ENCODE results near the gene CCBE1.

The CCBE1 gene

GRCh38 chr18:59717291-59717690 is 20.1 kb upstream of the CCBE1 start:
- no peak for TF ChIP-seq REST (IDR thresholded peaks at IDR 0.05; ENCODE audit: insufficient read depth in 1 of 2, low read depth in 2 of 2, low read length in 2 of 2)
- TF ChIP-seq POLR2AphosphoS5 (IDR thresholded peaks at IDR 0.05; ENCODE audit: low read depth, low read length) = no peak
- TF ChIP-seq TAF1 (IDR thresholded peaks at IDR 0.05; ENCODE audit: borderline replicate concordance, insufficient read depth, low read length) = no peak
- no peak for TF ChIP-seq FOXP2 (optimal IDR thresholded peaks at IDR 0.05; ENCODE audit: borderline replicate concordance, extremely low read depth, extremely low read length, insufficient read depth)
- TF ChIP-seq SIN3A (IDR thresholded peaks at IDR 0.05; ENCODE audit: borderline replicate concordance, insufficient read depth, low read length) = no peak

GRCh38 chr18:59715966-59716369 is 18.7 kb upstream of the CCBE1 start:
- TF ChIP-seq POLR2AphosphoS5 (IDR thresholded peaks at IDR 0.05; ENCODE audit: low read depth, low read length) (no peak), SIN3A (IDR thresholded peaks at IDR 0.05; ENCODE audit: borderline replicate concordance, insufficient read depth, low read length) (no peak), TAF1 (IDR thresholded peaks at IDR 0.05; ENCODE audit: borderline replicate concordance, insufficient read depth, low read length) (no peak), FOXP2 (optimal IDR thresholded peaks at IDR 0.05; ENCODE audit: borderline replicate concordance, extremely low read depth, extremely low read length, insufficient read depth) (no peak), REST (IDR thresholded peaks at IDR 0.05; ENCODE audit: insufficient read depth in 1 of 2, low read depth in 2 of 2, low read length in 2 of 2) (no peak)

- no peak for TF ChIP-seq TAF1 (IDR thresholded peaks at IDR 0.05; ENCODE audit: borderline replicate concordance, insufficient read depth, low read length)
- no peak for TF ChIP-seq POLR2AphosphoS5 (IDR thresholded peaks at IDR 0.05; ENCODE audit: low read depth, low read length)
- TF ChIP-seq FOXP2 (optimal IDR thresholded peaks at IDR 0.05; ENCODE audit: borderline replicate concordance, extremely low read depth, extremely low read length, insufficient read depth) = no peak
- no peak for TF ChIP-seq REST (IDR thresholded peaks at IDR 0.05; ENCODE audit: insufficient read depth in 1 of 2, low read depth in 2 of 2, low read length in 2 of 2)
- TF ChIP-seq SIN3A (IDR thresholded peaks at IDR 0.05; ENCODE audit: borderline replicate concordance, insufficient read depth, low read length) = no peak
Observed at GRCh38 chr18:59715445-59715844, 18.2 kb upstream of the CCBE1 start.

- no peak for TF ChIP-seq SIN3A (IDR thresholded peaks at IDR 0.05; ENCODE audit: borderline replicate concordance, insufficient read depth, low read length)
- no peak for TF ChIP-seq FOXP2 (optimal IDR thresholded peaks at IDR 0.05; ENCODE audit: borderline replicate concordance, extremely low read depth, extremely low read length, insufficient read depth)
- TF ChIP-seq REST (IDR thresholded peaks at IDR 0.05; ENCODE audit: insufficient read depth in 1 of 2, low read depth in 2 of 2, low read length in 2 of 2) = no peak
- no peak for TF ChIP-seq POLR2AphosphoS5 (IDR thresholded peaks at IDR 0.05; ENCODE audit: low read depth, low read length)
- TF ChIP-seq TAF1 (IDR thresholded peaks at IDR 0.05; ENCODE audit: borderline replicate concordance, insufficient read depth, low read length) = no peak
Observed at GRCh38 chr18:59712311-59712710, 15.1 kb upstream of the CCBE1 start.

- TF ChIP-seq SIN3A (IDR thresholded peaks at IDR 0.05; ENCODE audit: borderline replicate concordance, insufficient read depth, low read length) (no peak), FOXP2 (optimal IDR thresholded peaks at IDR 0.05; ENCODE audit: borderline replicate concordance, extremely low read depth, extremely low read length, insufficient read depth) (no peak), REST (IDR thresholded peaks at IDR 0.05; ENCODE audit: insufficient read depth in 1 of 2, low read depth in 2 of 2, low read length in 2 of 2) (no peak), POLR2AphosphoS5 (IDR thresholded peaks at IDR 0.05; ENCODE audit: low read depth, low read length) (no peak), TAF1 (IDR thresholded peaks at IDR 0.05; ENCODE audit: borderline replicate concordance, insufficient read depth, low read length) (no peak)
Observed at GRCh38 chr18:59708988-59709387, 11.8 kb upstream of the CCBE1 start.

Data from PFSK-1 (cell line).